Activated CD4-positive, alpha-beta T cell treated with anti-CD3 and anti-CD28 coated beads, Interleukin-2, amount 10 ng/mL, durations not matched to agents 24 days and 14 days (primary cell): Measurements from ENCODE around the gene ZSWIM9. TPM values are rescaled to one million over a fixed set of nuclear protein-coding genes. Genes with fewer than 3 reads are reported as not detected.

ENCODE experiments used
- DNase-seq: peaks from one replicate; pipeline ENCODE4 v3.0.0; 2022
- H3K27ac Mint-ChIP-seq: one replicate; pipeline ENCODE4 v1.8.0; 2022; ENCODE audit warnings: mild to moderate bottlenecking, mixed read lengths
- H3K27me3 Mint-ChIP-seq: one replicate; pipeline ENCODE4 v1.8.0; 2022; ENCODE audit warnings: mixed read lengths
- H3K36me3 Mint-ChIP-seq: one replicate; pipeline ENCODE4 v1.8.0; 2022; ENCODE audit warnings: low read depth, mild to moderate bottlenecking, mixed read lengths
- H3K4me1 Mint-ChIP-seq: one replicate; pipeline ENCODE4 v1.8.0; 2021; ENCODE audit warnings: mixed read lengths
- H3K4me3 Mint-ChIP-seq: one replicate; pipeline ENCODE4 v1.8.0; 2022; ENCODE audit warnings: mild to moderate bottlenecking, moderate library complexity, mixed read lengths
- H3K9me3 Mint-ChIP-seq: one replicate; pipeline ENCODE4 v1.8.0; 2021; ENCODE audit warnings: mixed read lengths
- intact Hi-C: fragments of 100-400 bp; cut with micrococcal nuclease; formaldehyde crosslinking; loops from one replicate; pipeline ENCODE4 v1.15.1; 2023
- total RNA-seq: library from RNA; stranded (reverse); gene quantifications from 2 replicates; pipeline ENCODE4 v1.2.3, GENCODE V29; 2022

ZSWIM9 gene
- total RNA-seq, 1 donor from 2014 or later, result 9.9 TPM

DNA sequence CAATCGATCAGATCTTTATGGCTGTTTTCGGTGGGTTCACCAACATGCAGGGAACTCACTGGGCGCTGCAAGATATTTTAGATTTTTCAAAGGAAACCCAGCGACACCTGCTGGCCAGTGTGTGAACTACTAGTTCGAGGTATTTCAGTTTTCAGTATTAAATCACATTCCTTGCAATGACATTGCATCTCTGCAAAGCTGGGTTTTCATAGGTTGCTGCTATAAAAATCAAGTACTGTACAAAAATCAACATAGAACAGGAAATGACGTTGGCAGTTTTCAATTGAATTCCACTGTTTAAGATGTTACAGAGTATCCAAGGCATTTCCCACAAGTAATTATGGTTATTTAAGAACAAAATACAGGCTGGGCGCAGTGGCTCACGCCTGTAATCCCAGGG lies 17.9 kb upstream of the ZSWIM9 start:
- Mint-ChIP-seq H3K27ac (peak overlapping the region; percentile 29), H3K4me1 (peaks cover 3% of the 10 kb centered on the region), H3K9me3 (no peaks in the 10 kb centered on the region), H3K36me3 (peaks cover 38% of the 10 kb centered on the region), H3K27me3 (no peaks in the 10 kb centered on the region), H3K4me3 (no peak overlapping the region)
- peak; percentile 90 for DNase-seq
- intact Hi-C loops, result loop anchor here (1.0 kb wide), 1 partner anchor 45 kb away; no protein-coding TSS in a partner anchor

DNA sequence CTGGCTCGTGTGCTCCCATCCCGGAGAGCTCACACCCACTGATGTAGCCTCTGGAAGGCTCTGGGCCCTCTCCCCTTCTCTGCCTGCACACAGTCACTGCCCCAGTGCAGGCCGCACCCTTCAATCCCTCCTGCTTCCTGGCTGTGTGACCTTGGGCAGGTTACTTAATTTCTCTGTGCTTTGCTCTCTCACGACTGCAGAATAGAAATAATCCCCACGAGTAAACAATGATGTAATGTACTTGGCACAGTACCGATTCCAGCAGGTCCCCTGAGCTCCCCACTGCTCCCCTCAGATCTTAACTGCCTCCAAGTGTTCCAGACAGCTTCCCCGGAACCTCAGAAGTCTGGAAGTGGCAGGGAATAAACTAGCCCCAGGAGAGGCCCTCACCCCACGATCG lies 16.5 kb upstream of the ZSWIM9 start:
- H3K27me3 Mint-ChIP-seq, result no peaks in the 10 kb centered on the region
- H3K4me1 Mint-ChIP-seq, result peaks cover 3% of the 10 kb centered on the region
- no peak overlapping the region for H3K4me3 Mint-ChIP-seq
- H3K9me3 Mint-ChIP-seq, result no peaks in the 10 kb centered on the region
- no peak overlapping the region for H3K27ac Mint-ChIP-seq
- intact Hi-C loops, result no loop called here
- H3K36me3 Mint-ChIP-seq, result peaks cover 48% of the 10 kb centered on the region
- DNase-seq, result no peak

DNA sequence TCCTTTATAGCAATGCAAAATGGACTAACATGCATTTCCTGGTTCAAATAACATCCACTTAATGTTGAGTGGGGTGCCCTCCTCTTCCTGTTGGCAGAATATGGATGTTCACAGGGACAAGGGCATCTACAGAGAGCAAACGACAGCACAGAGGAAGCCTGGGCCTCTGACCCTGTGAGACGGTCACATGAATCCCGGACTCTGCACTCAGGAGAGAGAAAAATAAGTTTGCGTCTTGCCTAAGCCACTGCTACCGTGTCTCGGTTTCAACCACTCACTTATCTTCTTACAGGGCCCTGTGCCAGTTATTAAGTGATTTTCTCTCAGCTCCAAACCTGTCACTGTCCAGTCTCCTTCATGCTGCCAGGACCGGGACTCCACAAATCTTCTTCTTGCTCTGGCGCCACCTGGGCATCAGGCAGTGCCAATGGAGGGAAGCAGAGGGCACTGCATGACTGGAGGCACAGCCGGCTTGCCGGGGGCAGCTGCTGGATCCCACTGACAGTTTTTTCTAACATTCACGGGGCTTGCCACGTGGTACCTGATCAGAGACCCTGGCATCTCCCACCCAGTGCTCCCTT lies 12.2 kb upstream of the ZSWIM9 start:
- H3K27ac Mint-ChIP-seq, result no peak overlapping the region
- H3K9me3 Mint-ChIP-seq, result no peaks in the 10 kb centered on the region
- no peaks in the 10 kb centered on the region for H3K27me3 Mint-ChIP-seq

DNA sequence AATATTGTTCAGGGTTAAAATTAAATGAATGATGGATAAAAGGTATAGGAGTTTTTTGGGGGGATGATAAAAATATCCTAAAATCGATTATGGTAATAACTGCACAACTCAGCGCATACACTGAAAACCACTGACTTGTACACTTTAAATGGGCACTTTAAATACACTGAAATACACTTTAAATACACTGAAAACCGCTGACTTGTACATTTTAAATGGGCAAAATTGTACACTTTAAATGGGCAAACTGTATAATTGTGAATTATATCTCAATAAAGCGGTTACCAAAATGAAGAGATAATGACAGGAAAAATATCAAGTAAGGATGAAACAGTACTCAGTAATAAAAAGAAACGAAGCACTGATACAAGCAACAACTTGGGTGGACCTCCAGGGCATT lies 1.8 kb upstream of the ZSWIM9 start:
- Mint-ChIP-seq H3K4me3 (peak overlapping the region; percentile 98), H3K27me3 (no peaks in the 10 kb centered on the region), H3K9me3 (no peaks in the 10 kb centered on the region), H3K4me1 (peaks cover 30% of the 10 kb centered on the region), H3K36me3 (peaks cover 33% of the 10 kb centered on the region), H3K27ac (no peak overlapping the region)
- DNase-seq, result no peak
- intact Hi-C loops, result no loop called here

More for the DNA sequence above, 12.2 kb upstream of the ZSWIM9 start:
- intact Hi-C loops, result no loop called here
- DNase-seq, result no peak
- H3K4me3 Mint-ChIP-seq, result no peak overlapping the region
- H3K4me1 Mint-ChIP-seq, result peaks cover 2% of the 10 kb centered on the region
- peaks cover 56% of the 10 kb centered on the region for H3K36me3 Mint-ChIP-seq

GRCh38 chr19:48169578-48169938 lies 922 bp upstream of the ZSWIM9 start:
- Mint-ChIP-seq H3K36me3 (peaks cover 32% of the 10 kb centered on the region), H3K4me3 (peak overlapping the region; percentile 98), H3K27ac (peak overlapping the region; percentile 96), H3K27me3 (no peaks in the 10 kb centered on the region), H3K9me3 (no peaks in the 10 kb centered on the region), H3K4me1 (peaks cover 32% of the 10 kb centered on the region)
- intact Hi-C loops, result no loop called here
- peak; percentile 95 for DNase-seq

DNA sequence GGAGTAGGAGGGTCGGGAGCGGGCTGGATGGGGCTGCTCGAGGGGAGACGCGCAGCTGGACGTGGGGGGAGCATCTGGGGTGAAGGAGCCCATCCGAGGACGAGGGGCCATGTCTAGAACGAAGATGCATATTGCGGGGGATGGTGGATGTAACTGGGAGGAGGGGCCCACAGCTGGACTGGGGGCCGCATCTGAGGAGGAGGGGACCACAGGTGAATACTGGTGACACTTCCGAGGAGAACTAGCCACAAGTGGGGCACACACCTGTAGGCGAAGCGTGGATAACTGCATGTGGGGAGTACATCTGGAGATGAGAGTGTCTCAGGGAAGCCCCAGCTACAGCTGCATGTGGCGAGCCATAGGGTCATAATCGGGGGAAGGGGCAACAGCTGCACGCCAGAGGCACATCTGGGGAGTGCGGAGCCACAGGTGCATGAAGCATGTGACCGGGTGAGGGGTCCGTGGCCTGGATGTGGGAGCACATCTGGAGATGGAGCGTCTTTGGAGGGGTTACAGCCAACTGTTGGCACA lies 402 bp downstream of the ZSWIM9 start:
- H3K9me3 Mint-ChIP-seq, result no peaks in the 10 kb centered on the region
- H3K27me3 Mint-ChIP-seq, result no peaks in the 10 kb centered on the region
- H3K27ac Mint-ChIP-seq, result peak overlapping the region; percentile 96
- peak overlapping the region; percentile 98 for H3K4me3 Mint-ChIP-seq
- DNase-seq, result no peak
- H3K36me3 Mint-ChIP-seq, result peaks cover 38% of the 10 kb centered on the region
- H3K4me1 Mint-ChIP-seq, result peaks cover 34% of the 10 kb centered on the region
- intact Hi-C loops, result loop anchor here (1.0 to 2.0 kb wide), 2 partner anchors 33 to 90 kb away; no protein-coding TSS in a partner anchor

GRCh38 chr19:48171710-48172109 lies 1.2 kb downstream of the ZSWIM9 start:
- intact Hi-C loops, result loop anchor here (2.0 kb wide), 1 partner anchor 89 kb away; no protein-coding TSS in a partner anchor
- Mint-ChIP-seq H3K4me1 (peaks cover 34% of the 10 kb centered on the region), H3K27ac (no peak overlapping the region), H3K27me3 (no peaks in the 10 kb centered on the region), H3K36me3 (peaks cover 39% of the 10 kb centered on the region), H3K9me3 (no peaks in the 10 kb centered on the region), H3K4me3 (peak overlapping the region; percentile 98)
- DNase-seq, result no peak

DNA sequence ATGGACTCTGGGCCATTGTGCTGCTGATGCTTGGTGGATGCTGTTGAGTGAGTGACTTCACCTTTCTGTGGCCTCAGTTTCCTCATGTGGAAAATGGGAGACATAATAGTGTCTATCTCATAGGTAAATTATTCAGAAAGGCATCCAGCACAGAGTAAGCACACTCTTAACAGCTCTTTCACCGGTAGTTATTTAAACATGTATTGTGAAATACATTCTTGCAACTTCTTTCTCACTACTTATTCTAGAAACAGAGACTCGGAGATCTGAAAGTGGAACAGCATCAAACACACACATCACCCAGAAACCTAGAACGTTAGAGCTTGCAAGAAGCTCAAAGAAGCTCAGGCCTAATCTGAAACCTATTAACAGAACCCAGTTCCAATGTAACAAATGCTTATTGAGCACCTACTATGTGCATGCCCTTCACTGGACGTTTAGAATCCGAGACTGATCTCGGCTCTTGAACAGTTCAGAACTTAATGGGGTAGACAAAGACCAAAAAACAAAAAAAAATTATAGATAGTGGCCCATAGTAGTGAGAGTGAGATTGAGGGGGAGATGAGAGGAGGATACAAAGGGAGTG lies 4.1 kb downstream of the ZSWIM9 start:
- Mint-ChIP-seq H3K27me3 (no peaks in the 10 kb centered on the region), H3K27ac (no peak overlapping the region), H3K9me3 (no peaks in the 10 kb centered on the region), H3K4me3 (no peak overlapping the region), H3K36me3 (peaks cover 45% of the 10 kb centered on the region), H3K4me1 (peaks cover 19% of the 10 kb centered on the region)
- DNase-seq, result no peak
- intact Hi-C loops, result no loop called here

GRCh38 chr19:48175578-48175977 lies 5.1 kb downstream of the ZSWIM9 start:
- no peaks in the 10 kb centered on the region for H3K27me3 Mint-ChIP-seq
- H3K4me3 Mint-ChIP-seq, result no peak overlapping the region
- H3K36me3 Mint-ChIP-seq, result peaks cover 50% of the 10 kb centered on the region
- no peak overlapping the region for H3K27ac Mint-ChIP-seq
- intact Hi-C loops, result no loop called here
- no peaks in the 10 kb centered on the region for H3K9me3 Mint-ChIP-seq
- DNase-seq, result no peak
- H3K4me1 Mint-ChIP-seq, result peaks cover 19% of the 10 kb centered on the region

DNA sequence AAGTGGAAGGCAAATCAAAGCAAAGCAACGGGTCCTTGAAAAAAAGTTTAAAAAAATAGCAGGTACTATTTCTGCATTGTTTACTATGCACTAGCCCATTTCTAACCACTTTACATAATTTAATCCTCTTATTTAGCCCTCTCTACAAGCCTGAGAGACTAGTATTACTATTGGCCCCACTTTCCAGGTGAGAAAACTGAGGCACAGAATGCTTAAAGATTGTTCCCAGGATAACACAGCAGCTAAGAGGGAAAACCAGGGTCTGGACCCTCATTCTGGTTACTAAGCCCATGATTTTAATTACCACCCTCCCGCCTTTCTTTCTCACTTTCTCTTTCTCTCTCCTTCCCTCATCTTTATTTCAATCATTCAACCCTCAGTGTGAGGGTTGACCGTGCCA lies 5.7 kb downstream of the ZSWIM9 start:
- no peak for DNase-seq
- Mint-ChIP-seq H3K27me3 (no peaks in the 10 kb centered on the region), H3K4me3 (no peak overlapping the region), H3K27ac (peak overlapping the region; percentile 11), H3K4me1 (peaks cover 14% of the 10 kb centered on the region), H3K36me3 (peaks cover 48% of the 10 kb centered on the region), H3K9me3 (no peaks in the 10 kb centered on the region)
- intact Hi-C loops, result no loop called here

GRCh38 chr19:48181505-48181904 lies 11.0 kb downstream of the ZSWIM9 start:
- Mint-ChIP-seq H3K4me1 (peaks cover 3% of the 10 kb centered on the region), H3K4me3 (no peak overlapping the region), H3K27me3 (no peaks in the 10 kb centered on the region), H3K9me3 (no peaks in the 10 kb centered on the region), H3K27ac (no peak overlapping the region), H3K36me3 (peaks cover 41% of the 10 kb centered on the region)
- DNase-seq, result no peak
- intact Hi-C loops, result no loop called here

DNA sequence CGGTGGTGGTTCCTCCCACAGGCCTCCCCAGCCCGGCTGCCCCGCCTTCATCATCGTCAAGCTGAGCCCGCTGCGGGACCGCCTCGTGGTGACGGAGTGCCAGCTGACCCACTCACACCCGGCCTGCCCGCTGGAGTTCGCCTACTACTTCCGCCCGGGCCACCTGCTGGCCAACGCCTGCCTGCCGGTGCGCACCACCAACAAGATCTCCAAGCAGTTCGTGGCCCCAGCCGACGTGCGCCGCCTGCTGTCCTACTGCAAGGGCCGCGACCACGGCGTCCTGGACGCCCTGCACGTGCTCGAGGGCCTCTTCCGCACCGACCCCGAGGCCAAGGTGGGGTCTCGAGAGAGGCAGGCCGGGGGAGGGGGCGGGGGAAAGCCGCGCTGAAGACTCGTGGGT lies 12.0 kb downstream of the ZSWIM9 start:
- DNase-seq, result no peak
- intact Hi-C loops, result no loop called here
- Mint-ChIP-seq H3K4me1 (no peaks in the 10 kb centered on the region), H3K27ac (no peak overlapping the region), H3K36me3 (peaks cover 36% of the 10 kb centered on the region), H3K27me3 (no peaks in the 10 kb centered on the region), H3K4me3 (no peak overlapping the region), H3K9me3 (no peaks in the 10 kb centered on the region)

- Mint-ChIP-seq H3K27ac (no peak overlapping the region), H3K4me3 (no peak overlapping the region)
Measured at GRCh38 chr19:48183356-48183755, 12.9 kb downstream of the ZSWIM9 start.

GRCh38 chr19:48186015-48186414 lies 15.5 kb downstream of the ZSWIM9 start:
- Mint-ChIP-seq H3K9me3 (no peaks in the 10 kb centered on the region), H3K4me3 (no peak overlapping the region), H3K27ac (no peak overlapping the region), H3K4me1 (no peaks in the 10 kb centered on the region), H3K27me3 (no peaks in the 10 kb centered on the region), H3K36me3 (peaks cover 46% of the 10 kb centered on the region)
- no peak for DNase-seq
- intact Hi-C loops, result no loop called here

More at GRCh38 chr19:48183356-48183755, 12.9 kb downstream of the ZSWIM9 start:
- intact Hi-C loops, result no loop called here
- no peaks in the 10 kb centered on the region for H3K4me1 Mint-ChIP-seq
- H3K27me3 Mint-ChIP-seq, result no peaks in the 10 kb centered on the region
- no peaks in the 10 kb centered on the region for H3K9me3 Mint-ChIP-seq
- H3K36me3 Mint-ChIP-seq, result peaks cover 43% of the 10 kb centered on the region
- DNase-seq, result no peak
